CD4-positive, alpha-beta T cell treated with Interleukin-6 at 100 ng/mL for 8 hours (primary cell): ENCODE data around the gene DDR1.

Source experiments
- DNase-seq: peaks from one replicate; pipeline ENCODE4 v3.0.0-alpha.2; 2020; ENCODE audit warnings: mixed read lengths, low spot score

Gene DDR1

GRCh38 chr6:30881392-30882203 is 2.7 kb upstream of the DDR1 start:
- DNase-seq: no peak

GRCh38 chr6:30882204-30882758 is 2.0 kb upstream of the DDR1 start:
- DNase-seq: no peak

GRCh38 chr6:30882759-30883684 is 1.3 kb upstream of the DDR1 start:
- no peak for DNase-seq

- peak; percentile 10 for DNase-seq
Observed at GRCh38 chr6:30884521-30885480, 482 bp downstream of the DDR1 start.

- DNase-seq: no peak
Observed at GRCh38 chr6:30885481-30885998, 1.2 kb downstream of the DDR1 start.

- peak; percentile 28 for DNase-seq
Observed at GRCh38 chr6:30885999-30886896, 1.9 kb downstream of the DDR1 start.

- no peak for DNase-seq
Observed at GRCh38 chr6:30886897-30887255, 2.6 kb downstream of the DDR1 start.

GRCh38 chr6:30887901-30888815 is 3.8 kb downstream of the DDR1 start:
- DNase-seq: no peak

- DNase-seq: no peak
Observed at GRCh38 chr6:30888816-30889495, 4.6 kb downstream of the DDR1 start.

GRCh38 chr6:30889496-30889885 is 5.2 kb downstream of the DDR1 start:
- no peak for DNase-seq

- no peak for DNase-seq
Observed at GRCh38 chr6:30889921-30890645, 5.8 kb downstream of the DDR1 start.

- DNase-seq: no peak
Observed at GRCh38 chr6:30890646-30891449, 6.5 kb downstream of the DDR1 start.

- no peak for DNase-seq
Observed at GRCh38 chr6:30891450-30891723, 7.1 kb downstream of the DDR1 start.

- DNase-seq: no peak
Observed at GRCh38 chr6:30891816-30892538, 7.7 kb downstream of the DDR1 start.

- no peak for DNase-seq
Observed at GRCh38 chr6:30893001-30893591, 8.8 kb downstream of the DDR1 start.

GRCh38 chr6:30893666-30894065 is 9.3 kb downstream of the DDR1 start:
- no peak for DNase-seq
